GM18870 (cell line): ENCODE results near the gene MELTF.

Source experiments
- ATAC-seq: cut with Tn5 transposase; IDR thresholded peaks from one replicate; pipeline ENCODE4 v1.9.1; 2021; ENCODE audit warnings: moderate library complexity; ENCODE audit not compliant: unreplicated experiment

Gene MELTF

GRCh38 chr3:197010556-197011351 lies 18.9 kb downstream of the MELTF start:
- ATAC-seq: no peak

- ATAC-seq: no peak
Observed at GRCh38 chr3:197009532-197010019, 20.0 kb downstream of the MELTF start.

GRCh38 chr3:197008436-197009209 lies 21.0 kb downstream of the MELTF start:
- no peak for ATAC-seq

- no peak for ATAC-seq
Observed at GRCh38 chr3:197007953-197008352, 21.7 kb downstream of the MELTF start.

- no peak for ATAC-seq
Observed at GRCh38 chr3:197007296-197007940, 22.2 kb downstream of the MELTF start.

GRCh38 chr3:197006860-197007259 lies 22.8 kb downstream of the MELTF start:
- ATAC-seq: no peak

- ATAC-seq: no peak
Observed at GRCh38 chr3:197006446-197006845, 23.2 kb downstream of the MELTF start.

GRCh38 chr3:197003461-197004385 lies 25.9 kb downstream of the MELTF start:
- ATAC-seq: no peak

GRCh38 chr3:197002701-197003454 lies 26.7 kb downstream of the MELTF start:
- ATAC-seq: no peak

GRCh38 chr3:197001972-197002700 lies 27.5 kb downstream of the MELTF start:
- ATAC-seq: no peak

- no peak for ATAC-seq
Observed at GRCh38 chr3:197001106-197001971, 28.3 kb downstream of the MELTF start.

GRCh38 chr3:197000211-197000610 lies 29.4 kb downstream of the MELTF start:
- ATAC-seq: no peak

GRCh38 chr3:196998966-196999760 lies 30.5 kb downstream of the MELTF start:
- ATAC-seq: no peak

GRCh38 chr3:196997311-196997710 lies 32.3 kb downstream of the MELTF start:
- ATAC-seq: no peak

- ATAC-seq: no peak
Observed at GRCh38 chr3:196996454-196997265, 33.0 kb downstream of the MELTF start.

- ATAC-seq: no peak
Observed at GRCh38 chr3:196995646-196996355, 33.8 kb downstream of the MELTF start.
